ENCODE results near the gene LRMDA. TPM values are rescaled to one million over a fixed set of nuclear protein-coding genes. Genes with fewer than 3 reads are reported as not detected.

LRMDA gene
- total and polyA plus RNA-seq, 10 of the 15 experiments (the other 5 are each of a cell fraction or from before 2014, with no cell fraction given): 0.07 to 0.54 (median 0.29) TPM; not detected in 4

DNA sequence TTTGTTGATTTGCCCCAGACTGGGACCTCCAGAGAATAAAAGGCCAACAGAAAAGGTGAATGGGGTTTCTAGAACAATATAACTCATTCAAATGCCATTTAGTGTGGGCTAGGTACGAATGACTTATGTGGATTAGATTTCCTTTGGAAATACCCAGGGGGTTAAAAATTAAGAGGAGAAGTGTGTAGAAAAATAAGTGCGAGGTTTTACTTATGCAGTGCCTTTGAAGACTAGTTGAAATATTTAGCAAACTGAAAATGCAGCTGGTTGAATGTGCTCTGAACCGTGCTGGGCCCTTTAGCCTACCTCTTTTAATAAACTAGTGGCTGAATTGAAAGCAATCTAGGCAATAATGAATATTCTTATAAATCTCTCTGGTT, 180.6 kb downstream of the LRMDA start (continued):
- no peak for TF ChIP-seq ZNF207 (IDR thresholded peaks at IDR 0.05; ENCODE audit: borderline replicate concordance)
- TF ChIP-seq SMAD5 (IDR thresholded peaks at IDR 0.05; ENCODE audit: low read depth): no peak
- TF ChIP-seq CREB1 (IDR thresholded peaks at IDR 0.05; ENCODE audit: low read depth): no peak
- TF ChIP-seq SIN3A (IDR thresholded peaks at IDR 0.05; ENCODE audit: low read depth, low read length): no peak
- TF ChIP-seq, protein P1, sequence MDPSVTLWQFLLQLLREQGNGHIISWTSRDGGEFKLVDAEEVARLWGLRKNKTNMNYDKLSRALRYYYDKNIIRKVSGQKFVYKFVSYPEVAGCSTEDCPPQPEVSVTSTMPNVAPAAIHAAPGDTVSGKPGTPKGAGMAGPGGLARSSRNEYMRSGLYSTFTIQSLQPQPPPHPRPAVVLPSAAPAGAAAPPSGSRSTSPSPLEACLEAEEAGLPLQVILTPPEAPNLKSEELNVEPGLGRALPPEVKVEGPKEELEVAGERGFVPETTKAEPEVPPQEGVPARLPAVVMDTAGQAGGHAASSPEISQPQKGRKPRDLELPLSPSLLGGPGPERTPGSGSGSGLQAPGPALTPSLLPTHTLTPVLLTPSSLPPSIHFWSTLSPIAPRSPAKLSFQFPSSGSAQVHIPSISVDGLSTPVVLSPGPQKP (IDR thresholded peaks at IDR 0.05; ENCODE audit: low read depth, low read length): no peak
- TF ChIP-seq, protein P2, sequence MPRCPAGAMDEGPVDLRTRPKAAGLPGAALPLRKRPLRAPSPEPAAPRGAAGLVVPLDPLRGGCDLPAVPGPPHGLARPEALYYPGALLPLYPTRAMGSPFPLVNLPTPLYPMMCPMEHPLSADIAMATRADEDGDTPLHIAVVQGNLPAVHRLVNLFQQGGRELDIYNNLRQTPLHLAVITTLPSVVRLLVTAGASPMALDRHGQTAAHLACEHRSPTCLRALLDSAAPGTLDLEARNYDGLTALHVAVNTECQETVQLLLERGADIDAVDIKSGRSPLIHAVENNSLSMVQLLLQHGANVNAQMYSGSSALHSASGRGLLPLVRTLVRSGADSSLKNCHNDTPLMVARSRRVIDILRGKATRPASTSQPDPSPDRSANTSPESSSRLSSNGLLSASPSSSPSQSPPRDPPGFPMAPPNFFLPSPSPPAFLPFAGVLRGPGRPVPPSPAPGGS (IDR thresholded peaks at IDR 0.05; ENCODE audit: borderline replicate concordance, insufficient read depth, low read depth, low read length, poor library complexity, severe bottlenecking): no peak
- no peak for TF ChIP-seq CHD4 (IDR thresholded peaks at IDR 0.05)
- TF ChIP-seq ETV6 (conservative IDR thresholded peaks at IDR 0.05 in 1 of 2, IDR thresholded peaks at IDR 0.05 in 1 of 2; ENCODE audit: borderline replicate concordance in 1 of 2, low read depth in 1 of 2): no peak
- TF ChIP-seq CEBPB (IDR thresholded peaks at IDR 0.05; ENCODE audit: borderline replicate concordance in 1 of 2, low read depth in 2 of 2, low read length in 2 of 2): no peak
- TF ChIP-seq POU2F2 (IDR thresholded peaks at IDR 0.05; ENCODE audit: borderline replicate concordance, low read depth, low read length): no peak
- TF ChIP-seq EED (IDR thresholded peaks at IDR 0.05; ENCODE audit: low read depth): no peak
- no peak for TF ChIP-seq NR2C2 (IDR thresholded peaks at IDR 0.05; ENCODE audit: borderline replicate concordance, control insufficient read depth, insufficient read length, low read depth)
- TF ChIP-seq, protein P3, sequence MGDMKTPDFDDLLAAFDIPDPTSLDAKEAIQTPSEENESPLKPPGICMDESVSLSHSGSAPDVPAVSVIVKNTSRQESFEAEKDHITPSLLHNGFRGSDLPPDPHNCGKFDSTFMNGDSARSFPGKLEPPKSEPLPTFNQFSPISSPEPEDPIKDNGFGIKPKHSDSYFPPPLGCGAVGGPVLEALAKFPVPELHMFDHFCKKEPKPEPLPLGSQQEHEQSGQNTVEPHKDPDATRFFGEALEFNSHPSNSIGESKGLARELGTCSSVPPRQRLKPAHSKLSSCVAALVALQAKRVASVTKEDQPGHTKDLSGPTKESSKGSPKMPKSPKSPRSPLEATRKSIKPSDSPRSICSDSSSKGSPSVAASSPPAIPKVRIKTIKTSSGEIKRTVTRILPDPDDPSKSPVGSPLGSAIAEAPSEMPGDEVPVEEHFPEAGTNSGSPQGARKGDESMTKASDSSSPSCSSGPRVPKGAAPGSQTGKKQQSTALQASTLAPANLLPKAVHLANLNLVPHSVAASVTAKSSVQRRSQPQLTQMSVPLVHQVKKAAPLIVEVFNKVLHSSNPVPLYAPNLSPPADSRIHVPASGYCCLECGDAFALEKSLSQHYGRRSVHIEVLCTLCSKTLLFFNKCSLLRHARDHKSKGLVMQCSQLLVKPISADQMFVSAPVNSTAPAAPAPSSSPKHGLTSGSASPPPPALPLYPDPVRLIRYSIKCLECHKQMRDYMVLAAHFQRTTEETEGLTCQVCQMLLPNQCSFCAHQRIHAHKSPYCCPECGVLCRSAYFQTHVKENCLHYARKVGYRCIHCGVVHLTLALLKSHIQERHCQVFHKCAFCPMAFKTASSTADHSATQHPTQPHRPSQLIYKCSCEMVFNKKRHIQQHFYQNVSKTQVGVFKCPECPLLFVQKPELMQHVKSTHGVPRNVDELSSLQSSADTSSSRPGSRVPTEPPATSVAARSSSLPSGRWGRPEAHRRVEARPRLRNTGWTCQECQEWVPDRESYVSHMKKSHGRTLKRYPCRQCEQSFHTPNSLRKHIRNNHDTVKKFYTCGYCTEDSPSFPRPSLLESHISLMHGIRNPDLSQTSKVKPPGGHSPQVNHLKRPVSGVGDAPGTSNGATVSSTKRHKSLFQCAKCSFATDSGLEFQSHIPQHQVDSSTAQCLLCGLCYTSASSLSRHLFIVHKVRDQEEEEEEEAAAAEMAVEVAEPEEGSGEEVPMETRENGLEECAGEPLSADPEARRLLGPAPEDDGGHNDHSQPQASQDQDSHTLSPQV (IDR thresholded peaks at IDR 0.05): no peak
- no peak for TF ChIP-seq STAT1 (conservative IDR thresholded peaks at IDR 0.05)
- TF ChIP-seq NBN (IDR thresholded peaks at IDR 0.05): no peak
- TF ChIP-seq, protein P4, sequence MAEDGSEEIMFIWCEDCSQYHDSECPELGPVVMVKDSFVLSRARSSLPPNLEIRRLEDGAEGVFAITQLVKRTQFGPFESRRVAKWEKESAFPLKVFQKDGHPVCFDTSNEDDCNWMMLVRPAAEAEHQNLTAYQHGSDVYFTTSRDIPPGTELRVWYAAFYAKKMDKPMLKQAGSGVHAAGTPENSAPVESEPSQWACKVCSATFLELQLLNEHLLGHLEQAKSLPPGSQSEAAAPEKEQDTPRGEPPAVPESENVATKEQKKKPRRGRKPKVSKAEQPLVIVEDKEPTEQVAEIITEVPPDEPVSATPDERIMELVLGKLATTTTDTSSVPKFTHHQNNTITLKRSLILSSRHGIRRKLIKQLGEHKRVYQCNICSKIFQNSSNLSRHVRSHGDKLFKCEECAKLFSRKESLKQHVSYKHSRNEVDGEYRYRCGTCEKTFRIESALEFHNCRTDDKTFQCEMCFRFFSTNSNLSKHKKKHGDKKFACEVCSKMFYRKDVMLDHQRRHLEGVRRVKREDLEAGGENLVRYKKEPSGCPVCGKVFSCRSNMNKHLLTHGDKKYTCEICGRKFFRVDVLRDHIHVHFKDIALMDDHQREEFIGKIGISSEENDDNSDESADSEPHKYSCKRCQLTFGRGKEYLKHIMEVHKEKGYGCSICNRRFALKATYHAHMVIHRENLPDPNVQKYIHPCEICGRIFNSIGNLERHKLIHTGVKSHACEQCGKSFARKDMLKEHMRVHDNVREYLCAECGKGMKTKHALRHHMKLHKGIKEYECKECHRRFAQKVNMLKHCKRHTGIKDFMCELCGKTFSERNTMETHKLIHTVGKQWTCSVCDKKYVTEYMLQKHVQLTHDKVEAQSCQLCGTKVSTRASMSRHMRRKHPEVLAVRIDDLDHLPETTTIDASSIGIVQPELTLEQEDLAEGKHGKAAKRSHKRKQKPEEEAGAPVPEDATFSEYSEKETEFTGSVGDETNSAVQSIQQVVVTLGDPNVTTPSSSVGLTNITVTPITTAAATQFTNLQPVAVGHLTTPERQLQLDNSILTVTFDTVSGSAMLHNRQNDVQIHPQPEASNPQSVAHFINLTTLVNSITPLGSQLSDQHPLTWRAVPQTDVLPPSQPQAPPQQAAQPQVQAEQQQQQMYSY (CRISPR knock-in tag; IDR thresholded peaks at IDR 0.05): no peak
- TF ChIP-seq, protein P5, sequence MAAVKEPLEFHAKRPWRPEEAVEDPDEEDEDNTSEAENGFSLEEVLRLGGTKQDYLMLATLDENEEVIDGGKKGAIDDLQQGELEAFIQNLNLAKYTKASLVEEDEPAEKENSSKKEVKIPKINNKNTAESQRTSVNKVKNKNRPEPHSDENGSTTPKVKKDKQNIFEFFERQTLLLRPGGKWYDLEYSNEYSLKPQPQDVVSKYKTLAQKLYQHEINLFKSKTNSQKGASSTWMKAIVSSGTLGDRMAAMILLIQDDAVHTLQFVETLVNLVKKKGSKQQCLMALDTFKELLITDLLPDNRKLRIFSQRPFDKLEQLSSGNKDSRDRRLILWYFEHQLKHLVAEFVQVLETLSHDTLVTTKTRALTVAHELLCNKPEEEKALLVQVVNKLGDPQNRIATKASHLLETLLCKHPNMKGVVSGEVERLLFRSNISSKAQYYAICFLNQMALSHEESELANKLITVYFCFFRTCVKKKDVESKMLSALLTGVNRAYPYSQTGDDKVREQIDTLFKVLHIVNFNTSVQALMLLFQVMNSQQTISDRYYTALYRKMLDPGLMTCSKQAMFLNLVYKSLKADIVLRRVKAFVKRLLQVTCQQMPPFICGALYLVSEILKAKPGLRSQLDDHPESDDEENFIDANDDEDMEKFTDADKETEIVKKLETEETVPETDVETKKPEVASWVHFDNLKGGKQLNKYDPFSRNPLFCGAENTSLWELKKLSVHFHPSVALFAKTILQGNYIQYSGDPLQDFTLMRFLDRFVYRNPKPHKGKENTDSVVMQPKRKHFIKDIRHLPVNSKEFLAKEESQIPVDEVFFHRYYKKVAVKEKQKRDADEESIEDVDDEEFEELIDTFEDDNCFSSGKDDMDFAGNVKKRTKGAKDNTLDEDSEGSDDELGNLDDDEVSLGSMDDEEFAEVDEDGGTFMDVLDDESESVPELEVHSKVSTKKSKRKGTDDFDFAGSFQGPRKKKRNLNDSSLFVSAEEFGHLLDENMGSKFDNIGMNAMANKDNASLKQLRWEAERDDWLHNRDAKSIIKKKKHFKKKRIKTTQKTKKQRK (IDR thresholded peaks at IDR 0.05; ENCODE audit: low read depth, low read length): no peak

Measured in GM12878 (cell line).